Measurements from ENCODE around the gene MCEE. TPM values are rescaled to one million over a fixed set of nuclear protein-coding genes. Genes with fewer than 3 reads are reported as not detected.

Gene MCEE
- total and polyA plus RNA-seq, 7 donors, result 10.9 to 27.4 (median 16.3) TPM

GRCh38 chr2:71154279-71154678 lies 24.2 kb upstream of the MCEE start:
- intact Hi-C loops (cut with DNase I), result loop anchor here in 1 of 2 donors (10.0 kb wide), 1 partner anchor 361 kb away; no protein-coding TSS in a partner anchor
- 75 to 77% (median 75%) methylated on average over 8 of the region's 8 CpGs for WGBS, 3 donors
- no peak for ATAC-seq

GRCh38 chr2:71153585-71154224 lies 23.7 kb upstream of the MCEE start:
- intact Hi-C loops (cut with DNase I), result loop anchor here in 1 of 2 donors (10.0 kb wide), 1 partner anchor 361 kb away; no protein-coding TSS in a partner anchor
- no peak for TF ChIP-seq CTCF (IDR thresholded peaks at IDR 0.05)
- Histone ChIP-seq H3K36me3 (ENCODE audit: insufficient read depth in 1 of 2, low read depth in 1 of 2) (peaks cover 3 to 24% of the 10 kb centered on the region in 2 donors), H3K4me3 (no peak overlapping the region), H3K27me3 (ENCODE audit: insufficient read depth in 3 of 3, low read length in 2 of 3) (peaks cover 0 to 3% (median 0%) of the 10 kb centered on the region in 3 donors), H3K27ac (no peak overlapping the region), H3K9me3 (no peaks in the 10 kb centered on the region), H3K4me1 (no peaks in the 10 kb centered on the region)
- DNase-seq (no peak), ATAC-seq (no peak)
- WGBS, 3 donors, result 58 to 67% (median 61%) methylated on average over 11 of the region's 11 CpGs

More at GRCh38 chr2:71154279-71154678, 24.2 kb upstream of the MCEE start:
- Histone ChIP-seq H3K27ac (no peak overlapping the region), H3K4me3 (no peak overlapping the region), H3K36me3 (ENCODE audit: insufficient read depth in 1 of 2, low read depth in 1 of 2) (peaks cover 1 to 18% of the 10 kb centered on the region in 2 donors), H3K4me1 (no peaks in the 10 kb centered on the region), H3K9me3 (no peaks in the 10 kb centered on the region), H3K27me3 (ENCODE audit: insufficient read depth in 3 of 3, low read length in 2 of 3) (peaks cover 0 to 3% (median 0%) of the 10 kb centered on the region in 3 donors)
- no peak for TF ChIP-seq CTCF (IDR thresholded peaks at IDR 0.05)
- DNase-seq, result no peak

GRCh38 chr2:71151620-71152019 lies 21.6 kb upstream of the MCEE start:
- no peak for TF ChIP-seq CTCF (IDR thresholded peaks at IDR 0.05)
- Histone ChIP-seq H3K4me1 (no peaks in the 10 kb centered on the region), H3K27me3 (ENCODE audit: insufficient read depth in 3 of 3, low read length in 2 of 3) (no peaks in the 10 kb centered on the region), H3K9me3 (no peaks in the 10 kb centered on the region), H3K36me3 (ENCODE audit: insufficient read depth in 1 of 2, low read depth in 1 of 2) (peaks cover 6 to 45% of the 10 kb centered on the region in 2 donors), H3K27ac (no peak overlapping the region), H3K4me3 (no peak overlapping the region)
- DNase-seq (no peak), ATAC-seq (peak in 1 of 4 donors; percentile 37)
- 62 to 100% (median 90%) methylated on average over 1 of the region's 1 CpG for WGBS, 3 donors
- intact Hi-C loops (cut with DNase I), result loop anchor here in 1 of 2 donors (10.0 kb wide), 1 partner anchor 363 kb away; no protein-coding TSS in a partner anchor

- peaks cover 10 to 59% of the 10 kb centered on the region in 2 donors for H3K36me3 ChIP-seq (ENCODE audit: insufficient read depth in 1 of 2, low read depth in 1 of 2)
Measured at GRCh38 chr2:71150082-71150816, 20.2 kb upstream of the MCEE start.

More at GRCh38 chr2:71150082-71150816, 20.2 kb upstream of the MCEE start:
- H3K4me3 ChIP-seq, result no peak overlapping the region
- no peaks in the 10 kb centered on the region for H3K9me3 ChIP-seq
- DNase-seq, result no peak
- H3K4me1 ChIP-seq, result no peaks in the 10 kb centered on the region
- 44 to 54% (median 49%) methylated on average over 3 of the region's 3 CpGs for WGBS, 3 donors
- no peak for TF ChIP-seq CTCF (IDR thresholded peaks at IDR 0.05)
- H3K27me3 ChIP-seq (ENCODE audit: insufficient read depth in 3 of 3, low read length in 2 of 3), result no peaks in the 10 kb centered on the region
- peak; percentile 21 to 67 (median 58) for ATAC-seq
- H3K27ac ChIP-seq, result no peak overlapping the region
- intact Hi-C loops (cut with DNase I), result loop anchor here in 1 of 2 donors (10.0 kb wide), 1 partner anchor 365 kb away; no protein-coding TSS in a partner anchor

Data from psoas muscle (tissue), 8 donors.